Colonic mucosa (tissue), 4 donors: ENCODE data around the gene OR14I1. TPM values are rescaled to one million over a fixed set of nuclear protein-coding genes. Genes with fewer than 3 reads are reported as not detected.

Experiments used
- DNase-seq: peaks from one replicate; pipeline ENCODE4 v3.0.0-alpha.2; 2020
- H3K27ac ChIP-seq: fragments of 200-600 bp; one replicate; pipeline ENCODE4 v1.8.0; 2021
- H3K27me3 ChIP-seq: fragments of 200-600 bp; one replicate; pipeline ENCODE4 v1.8.0; 2021
- H3K36me3 ChIP-seq: fragments of 200-600 bp; one replicate; pipeline ENCODE4 v1.8.0; 2021
- H3K4me1 ChIP-seq: fragments of 200-600 bp; one replicate; pipeline ENCODE4 v1.8.0; 2021; ENCODE audit warnings: mild to moderate bottlenecking
- H3K4me3 ChIP-seq: fragments of 200-600 bp; one replicate; pipeline ENCODE4 v1.8.0; 2021
- H3K9ac ChIP-seq, 2 donors: one replicate each; pipeline ENCODE4 v1.7.0; 2013; ENCODE audit warnings: control low read depth in 2 of 2, low read depth in 2 of 2, low read length in 2 of 2
- H3K9me3 ChIP-seq: fragments of 200-600 bp; one replicate; pipeline ENCODE4 v1.8.0; 2021
- CTCF ChIP-seq: fragments of 200-600 bp; IDR thresholded peaks from one replicate; pipeline ENCODE4 v1.8.0; 2022; ENCODE audit warnings: antibody characterized with exemption, mild to moderate bottlenecking
- intact Hi-C: fragments of 100-400 bp; cut with DNase I; formaldehyde crosslinking; loops from one replicate; pipeline ENCODE4 v1.14.1; 2022
- total RNA-seq, 2 donors: library from RNA; stranded (reverse); fragmentation: NEBNext Ultra II Directional in 1 of 2; extraction: Animal tissue kit (Norgen Biotek cat#: 25700) in 1 of 2; gene quantifications; one replicate each; pipeline ENCODE4 v1.2.1, GENCODE V29; 2021
- donor health status: healthy.
- donor health status: DM: no; HTN: no; CAD: no.
- donor health status: DM: no; HTN: no; CAD: no.

Gene OR14I1
- total RNA-seq, 2 donors from 2014 or later: not detected

- intact Hi-C loops: no loop called here
- Histone ChIP-seq H3K36me3 (no peaks in the 10 kb centered on the region), H3K27ac (no peak overlapping the region), H3K4me1 (no peaks in the 10 kb centered on the region), H3K9ac (no peak overlapping the region), H3K27me3 (no peaks in the 10 kb centered on the region), H3K9me3 (no peaks in the 10 kb centered on the region), H3K4me3 (no peak overlapping the region)
- no peak for DNase-seq
- TF ChIP-seq CTCF: no peak
Observed at GRCh38 chr1:248714248-248714647, 11.7 kb upstream of the OR14I1 start.

- Histone ChIP-seq H3K27ac (no peak overlapping the region), H3K9me3 (no peaks in the 10 kb centered on the region), H3K36me3 (no peaks in the 10 kb centered on the region), H3K27me3 (no peaks in the 10 kb centered on the region), H3K4me1 (no peaks in the 10 kb centered on the region), H3K4me3 (no peak overlapping the region), H3K9ac (no peak overlapping the region)
- DNase-seq: no peak
- intact Hi-C loops: no loop called here
- no peak for TF ChIP-seq CTCF
Observed at GRCh38 chr1:248710305-248710900, 7.8 kb upstream of the OR14I1 start.

GRCh38 chr1:248704606-248705005 lies 2.0 kb upstream of the OR14I1 start:
- no peak for TF ChIP-seq CTCF
- H3K4me3 ChIP-seq: no peak overlapping the region
- H3K9me3 ChIP-seq: no peaks in the 10 kb centered on the region
- H3K27ac ChIP-seq: no peak overlapping the region
- H3K4me1 ChIP-seq: no peaks in the 10 kb centered on the region
- no peaks in the 10 kb centered on the region for H3K27me3 ChIP-seq
- no peak for DNase-seq
- intact Hi-C loops: no loop called here
- H3K9ac ChIP-seq: no peak overlapping the region
- H3K36me3 ChIP-seq: no peaks in the 10 kb centered on the region

- H3K27ac ChIP-seq: no peak overlapping the region
- DNase-seq: no peak
- no peaks in the 10 kb centered on the region for H3K9me3 ChIP-seq
- peak; percentile 12 for TF ChIP-seq CTCF
- no peaks in the 10 kb centered on the region for H3K36me3 ChIP-seq
- H3K27me3 ChIP-seq: no peaks in the 10 kb centered on the region
- intact Hi-C loops: no loop called here
- H3K9ac ChIP-seq: no peak overlapping the region
- no peak overlapping the region for H3K4me3 ChIP-seq
- no peaks in the 10 kb centered on the region for H3K4me1 ChIP-seq
Observed at GRCh38 chr1:248703674-248704073, 1.1 kb upstream of the OR14I1 start.

GRCh38 chr1:248699099-248699498 lies 3.5 kb downstream of the OR14I1 start:
- Histone ChIP-seq H3K27me3 (no peaks in the 10 kb centered on the region), H3K4me3 (no peak overlapping the region), H3K36me3 (no peaks in the 10 kb centered on the region), H3K9ac (no peak overlapping the region), H3K4me1 (no peaks in the 10 kb centered on the region), H3K9me3 (no peaks in the 10 kb centered on the region), H3K27ac (no peak overlapping the region)
- intact Hi-C loops: loop anchor here (2.0 kb wide), 1 partner anchor 108 kb away; no protein-coding TSS in a partner anchor
- TF ChIP-seq CTCF: no peak
- no peak for DNase-seq
